ENCODE measurements around the gene VWA3A.
"Not testable (repeated sequence)": the region's sequence is repeated elsewhere in the genome, so short reads cannot be mapped to it uniquely, and the experiment has no call there.

VWA3A gene, protein sequence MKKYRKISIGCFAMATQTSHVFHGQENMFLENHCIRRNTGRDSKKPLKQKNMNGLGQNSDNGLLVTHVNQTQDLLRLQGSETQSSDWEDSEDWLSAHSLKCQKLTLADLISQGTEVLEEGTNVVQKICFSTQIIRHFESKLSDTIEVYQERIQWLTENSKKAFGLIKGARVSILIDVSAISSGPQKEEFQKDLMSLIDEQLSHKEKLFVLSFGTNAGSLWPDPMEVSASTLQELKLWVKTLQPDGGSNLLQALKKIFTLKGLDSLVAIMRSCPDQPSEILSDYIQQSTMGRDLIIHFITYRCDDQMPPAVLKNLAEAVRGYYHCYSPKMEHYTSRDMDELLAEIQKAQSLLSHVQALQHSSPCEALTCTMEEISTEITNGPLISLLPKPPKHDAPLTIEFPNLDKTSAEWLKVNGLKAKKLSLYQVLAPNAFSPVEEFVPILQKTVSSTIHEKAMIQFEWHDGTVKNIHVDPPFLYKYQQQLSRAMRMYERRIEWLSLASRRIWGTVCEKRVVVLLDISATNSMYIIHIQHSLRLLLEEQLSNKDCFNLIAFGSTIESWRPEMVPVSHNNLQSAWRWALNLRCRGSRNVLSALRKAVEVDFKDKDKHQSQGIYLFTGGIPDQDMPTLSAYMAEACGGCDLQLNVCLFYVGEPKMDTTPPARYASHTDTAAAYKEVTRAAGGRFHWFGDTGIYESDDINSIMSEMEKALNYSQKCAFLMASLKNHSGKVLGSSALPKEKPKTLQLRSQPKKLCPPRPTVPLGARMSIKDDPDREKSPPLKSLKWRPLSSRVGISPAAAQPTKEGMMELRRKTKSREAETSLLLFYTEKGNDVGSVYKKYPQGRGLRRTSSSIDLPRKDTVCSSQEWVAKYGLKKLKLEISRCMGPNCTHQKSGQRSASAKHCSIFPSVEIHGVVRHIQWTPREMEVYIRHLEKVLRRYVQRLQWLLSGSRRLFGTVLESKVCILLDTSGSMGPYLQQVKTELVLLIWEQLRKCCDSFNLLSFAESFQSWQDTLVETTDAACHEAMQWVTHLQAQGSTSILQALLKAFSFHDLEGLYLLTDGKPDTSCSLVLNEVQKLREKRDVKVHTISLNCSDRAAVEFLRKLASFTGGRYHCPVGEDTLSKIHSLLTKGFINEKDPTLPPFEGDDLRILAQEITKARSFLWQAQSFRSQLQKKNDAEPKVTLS

GRCh38 chr16:22092143-22092933, at the start of gene VWA3A:
Gene VWA3A (plus strand): TSS chr16:22092541. CDS start chr16:22092638, 97 bp downstream.
- DNase-seq (ENCODE audit: low spot score): no peak

- DNase-seq (ENCODE audit: low spot score): not testable (repeated sequence)
Observed at GRCh38 chr16:22043882-22044281, 48.5 kb upstream of the VWA3A start.

- DNase-seq (ENCODE audit: low spot score): not testable (repeated sequence)
Observed at GRCh38 chr16:22045888-22046287, 46.5 kb upstream of the VWA3A start.

GRCh38 chr16:22050963-22051362, 41.4 kb upstream of the VWA3A start:
- DNase-seq (ENCODE audit: low spot score): no peak

DNA sequence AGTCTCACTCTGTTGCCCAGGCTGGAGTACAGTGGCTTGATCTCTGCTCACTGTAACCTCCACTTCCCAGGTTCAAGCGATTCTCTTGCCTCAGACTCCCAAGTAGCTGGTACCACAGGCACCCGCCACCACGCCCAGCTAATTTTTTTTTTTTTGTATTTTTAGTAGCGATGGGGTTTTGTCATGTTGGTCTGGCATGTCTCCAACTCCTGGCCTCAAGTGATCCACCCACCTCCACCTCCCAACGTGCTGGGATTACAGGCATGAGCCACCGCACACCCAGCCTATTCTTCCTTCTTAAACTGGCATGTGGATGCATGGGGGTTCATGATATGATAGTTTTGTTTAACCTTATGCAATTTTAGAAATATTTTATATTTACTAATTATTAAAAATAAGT, 39.4 kb upstream of the VWA3A start:
- peak; percentile 44 for DNase-seq (ENCODE audit: low spot score)

- peak; percentile 13 for DNase-seq (ENCODE audit: low spot score)
Observed at GRCh38 chr16:22053921-22054341, 38.4 kb upstream of the VWA3A start.

DNA sequence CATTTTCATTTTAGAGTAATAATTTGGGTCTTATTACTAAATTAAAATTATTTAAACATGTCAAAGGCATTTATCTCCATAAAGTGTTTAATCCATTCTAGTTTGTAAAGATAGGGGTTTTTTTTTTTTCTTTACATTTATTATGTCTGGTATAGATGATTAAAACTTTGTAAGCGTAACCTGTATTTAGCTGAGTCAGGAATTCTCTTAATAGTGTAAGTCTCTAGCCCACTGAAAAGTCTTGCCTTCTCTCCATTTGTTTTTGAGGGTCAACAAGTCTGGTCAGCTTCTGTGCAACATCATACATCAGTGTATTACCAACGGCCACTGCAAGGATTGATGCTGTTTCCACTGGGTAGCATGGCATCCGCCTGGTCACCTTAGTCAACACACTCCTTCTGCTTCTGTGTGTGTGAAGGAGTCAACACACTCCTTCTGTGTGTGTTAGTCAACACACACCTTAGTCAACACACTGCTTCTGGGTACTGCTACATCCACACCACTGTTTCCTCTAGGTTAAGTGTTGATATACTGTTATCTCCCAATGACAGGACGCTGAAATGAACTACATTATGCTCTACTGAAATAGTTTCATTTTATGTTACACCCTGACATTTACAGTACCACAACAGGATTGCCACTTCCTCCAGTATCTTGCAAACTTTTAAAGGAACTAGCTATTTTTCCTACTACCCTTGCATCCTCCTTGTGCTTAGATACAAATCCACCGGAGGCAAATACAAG, 37.3 kb upstream of the VWA3A start:
- peak; percentile 28 for DNase-seq (ENCODE audit: low spot score)

DNA sequence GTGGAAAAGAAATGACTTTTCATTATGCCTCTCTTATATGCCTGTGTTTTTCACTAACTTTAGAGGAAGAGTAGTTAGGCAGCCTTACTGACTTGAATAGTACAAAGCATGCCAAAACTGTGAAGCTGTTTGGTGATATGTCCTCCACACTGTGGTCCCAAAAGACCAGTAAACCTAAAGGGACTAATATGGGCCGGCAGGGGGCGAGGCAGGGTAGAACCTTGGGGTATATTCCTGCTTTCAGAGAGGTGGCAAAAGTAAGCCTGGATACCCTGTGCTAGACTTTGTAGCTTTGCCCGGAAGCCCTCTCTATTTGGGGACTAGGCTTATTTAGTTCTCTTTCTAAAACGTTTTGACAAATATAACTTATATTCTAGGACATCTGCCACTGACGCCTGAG, 36.5 kb upstream of the VWA3A start:
- peak; percentile 37 for DNase-seq (ENCODE audit: low spot score)

DNA sequence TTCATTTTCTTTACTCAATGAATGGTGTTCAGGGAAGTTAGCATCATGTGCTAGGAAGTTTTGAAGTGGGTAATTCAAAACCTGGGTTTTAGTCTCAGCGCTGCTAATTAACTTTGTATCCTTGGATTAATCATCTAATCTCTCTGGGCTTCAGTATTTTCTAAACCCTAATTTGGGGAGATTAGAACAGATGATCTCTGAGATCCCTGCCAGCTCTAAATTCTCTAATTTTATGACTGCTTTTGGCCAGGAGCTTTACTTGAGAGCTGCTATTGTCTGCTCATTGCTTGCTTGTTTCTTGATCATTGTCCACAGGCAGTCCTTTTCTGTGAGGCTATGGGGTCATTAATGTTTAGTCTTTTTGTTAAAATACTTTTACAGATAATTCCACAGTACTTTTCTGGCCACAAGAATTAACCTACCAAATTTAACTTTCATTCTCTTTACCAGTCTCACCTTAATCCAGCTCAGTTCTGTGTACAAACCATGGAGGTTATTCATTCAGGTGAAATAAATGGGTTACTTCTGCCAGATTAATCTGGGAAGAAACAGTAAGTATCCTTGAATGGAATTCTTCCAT, 28.4 kb upstream of the VWA3A start:
- no peak for DNase-seq (ENCODE audit: low spot score)

DNA sequence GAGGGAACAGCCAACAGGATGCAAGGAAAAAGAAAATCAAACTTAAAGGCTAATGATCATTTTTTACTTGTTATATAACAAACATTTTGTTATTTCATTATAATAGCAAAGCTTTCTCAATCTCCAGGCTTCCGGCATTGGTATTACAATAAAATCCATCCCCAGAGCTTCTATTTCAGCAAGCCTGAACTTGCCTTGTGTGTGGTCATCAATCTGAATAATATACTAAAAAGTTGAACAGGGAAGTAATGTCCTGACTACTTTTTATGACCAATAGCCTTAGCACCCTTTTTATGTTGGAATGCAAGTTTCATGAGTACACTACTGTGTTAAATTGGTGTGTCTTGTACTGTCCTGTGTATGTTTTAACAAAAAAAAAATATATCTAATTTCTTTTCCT, 27.1 kb upstream of the VWA3A start:
- DNase-seq (ENCODE audit: low spot score): no peak

GRCh38 chr16:22070361-22071330, 21.7 kb upstream of the VWA3A start:
- no peak for DNase-seq (ENCODE audit: low spot score)

GRCh38 chr16:22071331-22071910, 20.9 kb upstream of the VWA3A start:
- DNase-seq (ENCODE audit: low spot score): no peak

- DNase-seq (ENCODE audit: low spot score): no peak
Observed at GRCh38 chr16:22073350-22073749, 19.0 kb upstream of the VWA3A start.

GRCh38 chr16:22075043-22075757, 17.1 kb upstream of the VWA3A start:
- no peak for DNase-seq (ENCODE audit: low spot score)

DNA sequence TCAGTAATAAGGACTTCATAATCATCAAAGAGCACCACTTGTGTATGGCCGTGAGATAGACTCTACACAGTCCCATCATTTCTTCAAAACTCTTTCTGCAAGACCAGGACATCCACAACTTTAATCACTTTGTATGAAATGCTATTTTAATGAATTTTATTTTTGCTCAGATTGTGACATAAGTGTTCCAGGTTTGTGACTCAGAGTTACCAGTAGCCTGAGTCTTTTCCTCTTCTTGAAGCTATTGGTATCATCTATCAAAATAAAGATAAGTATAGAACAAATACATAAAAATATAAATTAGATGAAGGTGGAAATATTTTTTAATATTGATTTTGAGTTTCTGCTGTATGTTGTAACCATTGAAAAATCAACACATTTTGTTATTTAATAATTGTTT, 16.6 kb upstream of the VWA3A start:
- DNase-seq (ENCODE audit: low spot score): no peak

- peak; percentile 69 for DNase-seq (ENCODE audit: low spot score)
Observed at GRCh38 chr16:22077700-22078313, 14.5 kb upstream of the VWA3A start.

DNA sequence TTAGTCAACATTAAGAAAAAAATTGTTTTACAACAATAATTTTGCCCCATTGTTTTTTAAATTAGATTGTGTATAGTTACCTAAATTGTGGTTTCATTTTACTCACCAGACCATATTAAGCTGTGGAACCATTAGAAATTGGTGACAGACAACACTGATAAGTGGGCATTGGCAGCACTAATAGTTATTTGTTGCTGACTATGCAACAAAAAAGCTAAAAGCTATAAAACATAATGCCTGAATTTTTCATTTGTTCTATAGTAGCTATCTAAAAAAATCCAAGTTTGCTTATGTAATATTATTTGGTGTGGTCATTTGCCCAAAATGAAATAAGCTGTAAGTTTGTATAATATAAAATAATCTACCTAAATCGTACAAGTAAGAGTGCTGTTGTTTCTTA, 13.7 kb upstream of the VWA3A start:
- no peak for DNase-seq (ENCODE audit: low spot score)

DNA sequence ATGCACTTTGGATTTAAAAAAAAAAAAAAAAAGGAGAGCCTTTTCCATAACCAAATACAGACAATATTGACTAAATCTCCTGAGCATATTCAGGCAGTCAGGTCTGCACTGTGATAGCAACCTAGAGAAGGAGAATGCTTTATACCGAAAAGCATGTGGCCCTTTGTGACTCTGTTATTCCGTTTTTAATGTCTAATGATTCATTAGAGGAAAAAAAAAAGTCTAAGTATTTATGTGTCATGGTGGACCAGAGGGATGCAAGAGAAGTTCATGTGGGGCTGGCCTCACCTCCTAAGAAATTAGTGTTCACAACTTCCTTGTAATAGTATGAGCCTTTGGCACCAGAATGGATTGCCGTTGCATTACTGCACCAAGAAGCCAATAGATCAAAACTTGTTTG, 11.3 kb upstream of the VWA3A start:
- no peak for DNase-seq (ENCODE audit: low spot score)

Data from hematopoietic multipotent progenitor cell treated with erythropoietin and hydrocortisone succinate and interleukin-3 and kit ligand, for 15 days (in vitro differentiated cells).